ENCODE measurements around the gene BPI. TPM values are rescaled to one million over a fixed set of nuclear protein-coding genes. Genes with fewer than 3 reads are reported as not detected.

Gene BPI
- total RNA-seq, 1 experiment from 2014 or later: not detected

DNA sequence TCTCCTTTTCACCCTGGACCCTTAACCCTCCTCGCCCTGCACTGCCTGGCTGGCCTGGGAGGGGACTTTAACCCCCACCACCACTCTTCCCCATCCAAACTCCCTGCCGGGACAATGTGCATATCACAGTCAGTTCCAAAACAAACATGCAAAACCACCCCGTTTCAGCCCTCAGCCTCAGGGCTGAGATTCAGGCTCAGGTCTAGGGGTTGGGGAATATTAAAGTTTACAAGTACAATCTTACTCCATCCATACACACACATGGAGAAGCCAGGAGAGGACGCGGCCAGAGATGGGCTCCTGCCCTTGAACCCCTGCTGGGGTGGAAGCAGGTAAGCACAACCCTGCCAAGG is 44.0 kb upstream of the BPI start:
- H3K27me3 Mint-ChIP-seq (ENCODE audit: low read depth): peaks cover 43% of the 10 kb centered on the region
- Histone ChIP-seq H3K4me2 (ENCODE audit: insufficient read depth, insufficient read length, low read length) (peak overlapping the region; percentile 49), H3K23me2 (ENCODE audit: insufficient read length, low read depth, low read length, poor library complexity, severe bottlenecking) (peaks cover 4% of the 10 kb centered on the region), H2BK120ac (ENCODE audit: low read depth, low read length, poor library complexity, severe bottlenecking) (no peak overlapping the region), H4K5ac (ENCODE audit: insufficient read length, low read depth, low read length) (no peak overlapping the region), H3K18ac (ENCODE audit: insufficient read length, low read depth, low read length) (no peak overlapping the region), H4K91ac (ENCODE audit: insufficient read length, low read depth, low read length) (no peak overlapping the region), H3K27ac (ENCODE audit: insufficient read length, low read depth, low read length) (no peak overlapping the region), H2AFZ (ENCODE audit: low read length) (no peak overlapping the region), H2BK5ac (ENCODE audit: insufficient read length, low read length) (no peak overlapping the region), H3K14ac (ENCODE audit: insufficient read depth, low read length) (no peak overlapping the region), H3K27me3 (ENCODE audit: insufficient read depth, low read length) (no peaks in the 10 kb centered on the region; the same call in 1 of the 2 replicates), H2BK20ac (ENCODE audit: low read depth, low read length, poor library complexity, severe bottlenecking) (no peak overlapping the region), H4K8ac (replicated peaks; ENCODE audit: insufficient read length, low read depth, low read length) (no peak overlapping the region), H3T11ph (ENCODE audit: low read length) (no peak overlapping the region), H3K9ac (ENCODE audit: extremely low read depth, insufficient read length, low read length) (no peak overlapping the region), H2BK12ac (ENCODE audit: insufficient read length, low read depth, low read length) (no peak overlapping the region), H3K9me3 (ENCODE audit: control insufficient read depth, low read depth, low read length) (no peaks in the 10 kb centered on the region), H2AK5ac (ENCODE audit: insufficient read length, low read length) (no peak overlapping the region), H3K23ac (ENCODE audit: insufficient read length, low read depth, low read length) (no peak overlapping the region), H3K79me2 (ENCODE audit: insufficient read depth, low read length) (no peaks in the 10 kb centered on the region), H3K4me1 (ENCODE audit: insufficient read depth, low read length) (no peaks in the 10 kb centered on the region), H3K56ac (ENCODE audit: insufficient read length, low read depth, low read length) (no peak overlapping the region), H4K20me1 (ENCODE audit: control insufficient read depth, insufficient read depth, insufficient read length) (no peaks in the 10 kb centered on the region), H3K4ac (ENCODE audit: low read depth, low read length) (no peak overlapping the region), H3K79me1 (ENCODE audit: insufficient read depth, low read depth, low read length, poor library complexity, severe bottlenecking) (no peaks in the 10 kb centered on the region), H2BK15ac (ENCODE audit: low read depth, low read length) (no peak overlapping the region)
- no CpG with 5 or more reads among the region's 5 CpGs for WGBS (ENCODE audit: extremely low coverage, insufficient read length, low lambda C conversion rate)
- H3K27ac Mint-ChIP-seq: 0 out of 7 replicates have a peak overlapping the region, but pooled peaks of 1 of the 3 experiments have one; percentile 33
- H3K9me3 Mint-ChIP-seq: no peaks in the 10 kb centered on the region; a peak in 1 of 5 replicates
- peaks cover 4 to 14% of the 10 kb centered on the region in 2 experiments; a peak in 3 of 4 replicates for H3K4me1 Mint-ChIP-seq
- TF ChIP-seq, protein P1, sequence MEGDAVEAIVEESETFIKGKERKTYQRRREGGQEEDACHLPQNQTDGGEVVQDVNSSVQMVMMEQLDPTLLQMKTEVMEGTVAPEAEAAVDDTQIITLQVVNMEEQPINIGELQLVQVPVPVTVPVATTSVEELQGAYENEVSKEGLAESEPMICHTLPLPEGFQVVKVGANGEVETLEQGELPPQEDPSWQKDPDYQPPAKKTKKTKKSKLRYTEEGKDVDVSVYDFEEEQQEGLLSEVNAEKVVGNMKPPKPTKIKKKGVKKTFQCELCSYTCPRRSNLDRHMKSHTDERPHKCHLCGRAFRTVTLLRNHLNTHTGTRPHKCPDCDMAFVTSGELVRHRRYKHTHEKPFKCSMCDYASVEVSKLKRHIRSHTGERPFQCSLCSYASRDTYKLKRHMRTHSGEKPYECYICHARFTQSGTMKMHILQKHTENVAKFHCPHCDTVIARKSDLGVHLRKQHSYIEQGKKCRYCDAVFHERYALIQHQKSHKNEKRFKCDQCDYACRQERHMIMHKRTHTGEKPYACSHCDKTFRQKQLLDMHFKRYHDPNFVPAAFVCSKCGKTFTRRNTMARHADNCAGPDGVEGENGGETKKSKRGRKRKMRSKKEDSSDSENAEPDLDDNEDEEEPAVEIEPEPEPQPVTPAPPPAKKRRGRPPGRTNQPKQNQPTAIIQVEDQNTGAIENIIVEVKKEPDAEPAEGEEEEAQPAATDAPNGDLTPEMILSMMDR (conservative IDR thresholded peaks at IDR 0.05): no peak
- H3K4me3 Mint-ChIP-seq: peak overlapping the region; percentile 57 to 78
- H3K36me3 Mint-ChIP-seq (ENCODE audit: insufficient read depth in 1 of 3, low read depth in 3 of 3): no peaks in the 10 kb centered on the region
- no peak for DNase-seq
